Lung microvascular endothelial cell (primary cell): ENCODE results near the gene FMO1. TPM values are rescaled to one million over a fixed set of nuclear protein-coding genes. Genes with fewer than 3 reads are reported as not detected.
"Not testable (repeated sequence)": the region's sequence is repeated elsewhere in the genome, so short reads cannot be mapped to it uniquely, and the experiment has no call there.

ENCODE experiments used
- DNase-seq, 2 donors: peaks; one replicate each; pipeline versions ENCODE4 v3.0.0 to v3.0.0-alpha.2; 2010; ENCODE audit warnings: low read depth in 2 of 2
- total RNA-seq: library from RNA; depleted of rRNA; stranded (reverse); fragments of >200 nt; gene quantifications from 2 replicates; pipeline ENCODE4 v1.2.1, GENCODE V29; 2014

Gene FMO1
- total RNA-seq, 1 donor from 2014 or later = not detected

DNA sequence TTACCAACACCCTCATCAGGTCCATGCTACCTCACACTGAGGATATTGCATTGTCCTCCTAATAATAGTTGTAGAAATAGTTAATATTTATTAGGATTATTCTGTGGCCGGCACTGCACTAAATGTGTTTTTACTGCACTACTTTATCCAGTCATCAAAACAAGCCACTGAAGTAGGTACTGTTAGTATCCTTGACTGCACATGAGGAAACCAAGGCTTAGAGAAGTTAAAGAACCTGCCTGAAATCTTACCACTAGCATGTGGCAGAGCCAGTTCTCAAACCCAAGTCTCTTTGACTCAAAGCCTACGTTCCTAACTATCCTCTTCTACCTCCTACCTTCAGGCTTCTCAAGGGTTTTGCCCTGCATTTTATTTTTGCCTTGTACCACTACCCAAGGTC, 30.9 kb downstream of the FMO1 start:
- no peak for DNase-seq

GRCh38 chr1:171279678-171280077, 31.4 kb downstream of the FMO1 start:
- DNase-seq = no peak

DNA sequence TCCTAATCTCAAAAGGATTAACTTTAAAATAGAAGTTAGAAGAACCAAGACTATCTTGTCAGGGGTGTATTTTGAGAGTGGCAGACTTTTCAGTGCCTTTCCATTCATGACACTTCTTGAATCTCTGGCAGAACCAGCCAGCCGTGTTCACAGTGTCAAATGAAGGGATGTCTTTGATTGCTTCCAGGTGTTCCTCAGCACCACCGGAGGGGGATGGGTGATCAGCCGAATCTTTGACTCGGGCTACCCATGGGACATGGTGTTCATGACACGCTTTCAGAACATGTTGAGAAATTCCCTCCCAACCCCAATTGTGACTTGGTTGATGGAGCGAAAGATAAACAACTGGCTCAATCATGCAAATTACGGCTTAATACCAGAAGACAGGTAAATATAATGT, 32.3 kb downstream of the FMO1 start:
- DNase-seq = no peak

DNA sequence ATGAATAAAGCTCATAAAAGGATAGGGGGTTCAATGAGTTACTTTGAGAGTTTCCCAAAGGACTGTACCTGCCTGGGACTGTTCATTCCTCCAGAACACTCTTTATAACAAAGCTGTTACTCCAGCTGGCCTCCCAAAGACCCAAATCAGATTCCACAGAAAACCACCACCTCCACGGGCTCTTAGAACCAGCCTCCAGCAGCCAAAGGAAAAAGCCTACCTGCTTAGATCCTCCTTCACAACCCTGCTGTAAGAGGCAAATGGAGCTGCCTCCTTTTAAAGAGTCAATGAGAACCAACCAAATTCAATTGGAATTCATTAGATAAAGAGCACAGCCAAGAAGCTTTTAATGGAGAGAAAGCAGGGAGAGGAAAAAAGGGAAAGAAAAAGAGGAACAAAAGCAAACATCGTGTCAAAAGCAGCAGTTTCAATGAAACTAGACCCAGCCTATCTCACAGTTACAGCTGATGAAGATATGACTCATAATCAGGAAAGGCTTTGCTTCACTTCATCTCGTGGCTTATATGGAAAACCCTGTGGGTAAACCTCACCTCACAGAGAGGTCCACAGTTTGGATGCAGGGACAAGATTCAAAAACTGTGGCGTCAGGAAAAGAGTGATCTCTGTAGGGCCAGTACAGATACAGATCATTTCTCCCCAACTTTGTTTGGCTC, 37.9 kb downstream of the FMO1 start:
- DNase-seq = no peak

GRCh38 chr1:171290621-171291020, 42.3 kb downstream of the FMO1 start:
- no peak for DNase-seq

- no peak for DNase-seq
Measured at GRCh38 chr1:171292799-171293198, 44.5 kb downstream of the FMO1 start.

DNA sequence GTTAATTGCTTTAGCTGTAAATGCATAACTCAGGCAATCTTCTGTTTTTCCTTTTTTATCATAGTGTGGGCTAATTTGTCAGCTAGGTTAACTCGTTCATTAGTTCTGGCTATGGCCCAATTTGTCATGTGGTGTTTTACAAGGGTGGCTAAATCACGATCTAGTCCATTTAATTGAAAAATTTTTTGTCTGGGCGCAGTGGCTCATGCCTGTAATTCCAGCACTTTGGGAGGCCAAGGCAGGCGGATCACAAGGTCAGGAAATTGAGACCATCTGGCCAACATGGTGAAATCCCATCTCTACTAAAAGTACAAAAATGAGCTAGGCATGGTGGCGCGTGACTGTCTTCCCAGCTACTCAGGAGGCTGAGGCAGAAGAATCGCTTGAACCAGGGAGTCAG, 47.1 kb downstream of the FMO1 start:
- not testable (repeated sequence) for DNase-seq

GRCh38 chr1:171295821-171296220, 47.5 kb downstream of the FMO1 start:
- no peak for DNase-seq

DNA sequence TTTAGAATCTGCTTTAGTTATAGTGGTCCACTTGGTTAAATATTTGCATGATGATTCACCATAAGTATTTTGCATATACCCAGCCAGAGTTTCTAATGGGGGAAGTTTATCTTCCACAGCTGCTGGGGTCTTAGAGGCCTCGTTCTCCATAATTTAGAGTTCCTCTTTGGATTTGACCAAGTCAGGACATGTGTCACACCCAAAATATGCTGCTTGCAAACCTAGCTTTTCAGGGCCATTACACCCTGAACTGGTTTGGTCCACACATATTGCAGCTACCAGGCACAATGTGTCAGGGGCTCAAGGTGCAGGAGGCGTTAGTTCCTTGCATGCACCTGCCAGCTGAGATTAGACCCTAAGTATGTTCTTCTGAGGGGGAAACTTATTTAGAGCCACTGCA, 48.6 kb downstream of the FMO1 start:
- no peak for DNase-seq

GRCh38 chr1:171298696-171299095, 50.4 kb downstream of the FMO1 start:
- DNase-seq = no peak

DNA sequence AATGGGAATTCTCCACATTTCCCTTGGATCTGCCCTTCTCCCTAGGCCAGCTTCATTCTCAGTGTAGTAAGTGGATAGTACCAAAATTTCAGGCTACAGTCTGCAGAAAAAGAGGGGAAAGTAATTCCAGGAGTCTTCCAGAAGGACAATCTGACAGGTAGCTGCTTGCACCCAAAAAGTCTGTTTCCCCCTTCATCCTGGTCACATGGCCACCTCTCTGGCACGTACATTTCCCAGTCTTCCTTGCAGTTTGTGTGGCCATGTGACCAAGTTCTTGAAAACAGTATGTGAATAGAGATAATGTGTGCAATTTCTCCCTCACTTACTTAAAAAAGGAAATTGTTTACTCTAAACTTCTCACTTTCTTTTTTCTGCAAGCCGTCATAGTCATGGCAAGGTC, 51.0 kb downstream of the FMO1 start:
- DNase-seq = no peak

GRCh38 chr1:171300401-171300800, 52.1 kb downstream of the FMO1 start:
- no peak for DNase-seq

- DNase-seq = no peak
Measured at GRCh38 chr1:171310661-171311087, 62.4 kb downstream of the FMO1 start.

DNA sequence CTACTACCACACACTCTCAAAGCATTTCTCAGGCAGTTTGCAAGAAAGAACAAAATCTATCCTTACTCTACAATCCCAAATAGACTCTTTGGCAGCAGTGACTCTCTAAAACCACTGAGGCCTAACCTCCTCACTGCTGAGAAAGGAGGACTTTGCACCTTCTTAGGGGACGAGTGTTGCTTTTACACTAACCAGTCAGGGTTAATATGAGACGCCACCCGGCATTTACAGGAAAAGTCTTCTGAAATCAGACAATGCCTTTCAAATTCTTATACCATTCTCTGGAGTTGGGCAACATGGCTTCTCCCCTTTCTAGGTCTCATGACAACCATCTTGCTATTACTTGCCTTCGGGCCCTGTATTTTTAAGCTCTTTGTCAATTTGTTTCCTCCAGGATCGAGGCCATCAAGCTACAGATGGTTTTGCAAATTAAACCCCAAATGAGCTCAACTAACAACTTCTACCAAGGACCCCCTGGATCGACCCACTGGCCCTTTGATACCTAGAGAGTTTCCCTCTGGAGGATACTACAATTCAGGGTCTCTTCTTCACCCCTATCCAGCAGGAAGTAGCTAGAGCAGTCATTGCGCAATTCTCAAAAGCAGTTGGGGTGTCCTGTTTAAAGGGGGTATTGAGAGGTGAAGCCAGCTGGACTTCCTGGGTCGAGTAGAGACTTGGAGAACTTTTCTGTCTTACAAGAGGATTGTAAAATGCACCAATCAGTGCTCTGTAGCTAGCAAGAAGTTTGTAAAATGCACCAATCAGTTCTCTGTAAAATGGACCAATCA, 63.7 kb downstream of the FMO1 start:
- no peak for DNase-seq

DNA sequence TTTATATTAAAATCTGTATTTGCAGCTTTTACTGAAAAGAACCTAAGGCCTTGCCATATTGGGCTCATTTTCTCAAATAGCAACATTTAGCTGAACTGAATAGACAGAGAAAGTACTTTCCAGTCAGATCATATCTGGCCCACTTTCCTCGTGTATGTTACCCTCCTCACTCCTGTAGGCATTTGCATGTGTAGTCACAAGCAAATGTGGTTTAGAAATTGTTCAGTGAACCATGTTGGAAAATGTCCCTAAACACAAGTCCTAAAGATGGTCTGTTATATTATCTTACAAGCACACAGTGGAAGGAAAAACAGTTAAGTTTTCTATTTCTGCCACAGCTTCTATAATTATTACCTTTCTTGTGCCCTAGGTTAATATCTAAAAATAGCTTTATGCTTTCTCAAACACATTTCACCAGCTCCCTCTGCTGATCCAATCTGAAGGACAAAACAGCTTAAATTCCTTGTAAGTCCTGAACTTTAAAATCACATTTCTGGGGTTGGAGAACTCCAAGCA, 65.1 kb downstream of the FMO1 start:
- DNase-seq = no peak

DNA sequence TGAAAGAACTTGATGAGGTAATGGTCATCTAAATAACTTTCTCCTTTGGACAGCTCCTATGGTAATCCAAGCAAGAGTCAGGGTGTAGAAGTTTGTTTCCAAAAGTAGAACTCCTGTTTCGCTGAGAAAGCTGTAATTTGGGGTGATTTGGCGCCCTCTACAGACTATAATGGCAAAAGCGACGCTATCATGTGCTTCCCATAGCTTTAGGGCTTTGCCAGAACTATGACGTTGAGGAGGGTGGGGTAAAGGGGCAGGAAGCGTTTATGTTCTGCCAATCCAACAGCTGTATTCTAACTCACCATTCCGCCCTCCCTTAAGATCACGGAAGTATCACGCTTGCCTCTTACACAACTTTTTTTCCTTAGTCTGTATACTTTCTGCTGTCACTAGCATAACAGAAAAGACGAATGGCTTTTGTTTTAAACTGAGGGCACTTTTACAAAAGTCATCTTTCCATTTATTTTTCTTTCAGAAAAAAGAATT, 65.6 kb downstream of the FMO1 start, which contains the start of gene FMO4:
TSS of gene FMO4 (plus strand) at position 349 of the 486 bp plus-strand sequence. CDS start 5,643 bp downstream, outside the sequence.
- peak; percentile 97 to 98 for DNase-seq

DNA sequence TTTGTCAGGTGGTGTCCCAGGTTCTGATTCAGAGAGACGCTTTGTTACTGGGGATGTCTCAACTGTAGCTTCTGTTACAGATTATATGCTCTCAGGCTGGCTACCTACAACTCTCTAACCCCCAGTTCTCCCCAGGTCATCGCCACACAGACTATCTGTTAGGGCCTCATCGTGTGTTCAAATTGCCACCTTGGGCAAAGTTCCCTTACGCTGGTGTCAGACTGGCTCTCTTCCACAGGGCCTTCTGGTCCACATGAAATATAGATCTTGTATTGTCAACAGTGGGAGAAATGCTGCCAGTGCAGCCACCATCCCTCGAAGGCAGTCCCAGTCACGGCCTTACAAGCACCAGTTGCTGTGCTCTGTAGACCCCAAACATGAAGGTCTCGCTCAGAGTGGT, 81.0 kb downstream of the FMO1 start:
- DNase-seq = no peak

- DNase-seq = no peak
Measured at GRCh38 chr1:171334024-171334640, 85.8 kb downstream of the FMO1 start.
